Neural crest cell (in vitro differentiated cells): Measurements from ENCODE around the gene MRPS10. TPM values are rescaled to one million over a fixed set of nuclear protein-coding genes. Genes with fewer than 3 reads are reported as not detected.

ENCODE experiments used
- DNase-seq: peaks from one replicate; pipeline ENCODE4 v3.0.0; 2021; ENCODE audit warnings: low read depth, mixed read lengths, low spot score
- H3K27ac Mint-ChIP-seq: one replicate; pipeline ENCODE4 v1.8.0; 2021; ENCODE audit warnings: mild to moderate bottlenecking, mixed read lengths; ENCODE audit not compliant: unreplicated experiment
- H3K27me3 Mint-ChIP-seq: 2 replicates; pipeline ENCODE4 v1.8.0; 2021; ENCODE audit warnings: low read depth, mild to moderate bottlenecking, mixed read lengths
- H3K36me3 Mint-ChIP-seq: 2 replicates; pipeline ENCODE4 v1.8.0; 2021; ENCODE audit warnings: low read depth, mild to moderate bottlenecking, mixed read lengths
- H3K4me1 Mint-ChIP-seq: 2 replicates; pipeline ENCODE4 v1.8.0; 2021; ENCODE audit warnings: mixed read lengths
- H3K4me3 Mint-ChIP-seq: one replicate; pipeline ENCODE4 v1.8.0; 2021; ENCODE audit warnings: mild to moderate bottlenecking, mixed read lengths
- H3K9me3 Mint-ChIP-seq: 2 replicates; pipeline ENCODE4 v1.8.0; 2021; ENCODE audit warnings: mixed read lengths
- CTCF ChIP-seq: fragments of 200-600 bp; sonication (generic); conservative IDR thresholded peaks from 2 replicates; pipeline ENCODE4 v1.5.0; 2021; ENCODE audit warnings: antibody characterized with exemption, mild to moderate bottlenecking
- total RNA-seq: library from RNA; stranded (reverse); gene quantifications from 2 replicates; pipeline ENCODE4 v1.2.1, GENCODE V29; 2021

Gene MRPS10
- total RNA-seq, 1 donor from 2014 or later = 29.0 TPM

DNA sequence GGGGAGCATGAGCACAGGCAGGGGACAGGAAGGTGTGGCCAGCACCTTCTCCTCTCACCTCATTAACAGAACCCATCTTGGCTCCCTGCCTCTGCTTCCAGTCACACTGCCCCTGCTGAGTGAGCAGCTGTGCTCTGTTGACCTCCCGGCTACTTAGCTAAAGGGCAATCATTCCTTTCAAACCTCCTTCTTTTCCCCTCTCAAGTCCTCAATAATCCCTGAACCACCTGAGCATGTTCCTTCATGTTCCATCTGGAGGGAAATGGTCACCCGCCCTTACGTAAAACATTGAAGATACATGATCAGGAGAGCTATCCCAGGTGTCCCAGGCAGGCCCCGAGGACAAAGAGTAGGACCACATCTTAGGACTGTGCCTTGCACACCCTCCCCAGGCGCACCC lies 21.7 kb upstream of the MRPS10 start:
- Mint-ChIP-seq H3K4me3 (no peak overlapping the region), H3K36me3 (no peaks in the 10 kb centered on the region), H3K9me3 (no peaks in the 10 kb centered on the region), H3K27me3 (no peaks in the 10 kb centered on the region), H3K27ac (no peak overlapping the region), H3K4me1 (no peaks in the 10 kb centered on the region)
- TF ChIP-seq CTCF = no peak
- no peak for DNase-seq

GRCh38 chr6:42237857-42238256 lies 20.2 kb upstream of the MRPS10 start:
- Mint-ChIP-seq H3K27ac (no peak overlapping the region), H3K36me3 (no peaks in the 10 kb centered on the region), H3K4me1 (no peaks in the 10 kb centered on the region), H3K27me3 (no peaks in the 10 kb centered on the region), H3K9me3 (no peaks in the 10 kb centered on the region), H3K4me3 (no peak overlapping the region)
- no peak for TF ChIP-seq CTCF
- no peak for DNase-seq

- Mint-ChIP-seq H3K36me3 (no peaks in the 10 kb centered on the region), H3K9me3 (no peaks in the 10 kb centered on the region), H3K4me3 (no peak overlapping the region), H3K4me1 (no peaks in the 10 kb centered on the region), H3K27me3 (no peaks in the 10 kb centered on the region), H3K27ac (no peak overlapping the region)
- no peak for DNase-seq
- TF ChIP-seq CTCF = no peak
Observed at GRCh38 chr6:42236682-42237473, 19.2 kb upstream of the MRPS10 start.

GRCh38 chr6:42236030-42236429 lies 18.4 kb upstream of the MRPS10 start:
- TF ChIP-seq CTCF = no peak

DNA sequence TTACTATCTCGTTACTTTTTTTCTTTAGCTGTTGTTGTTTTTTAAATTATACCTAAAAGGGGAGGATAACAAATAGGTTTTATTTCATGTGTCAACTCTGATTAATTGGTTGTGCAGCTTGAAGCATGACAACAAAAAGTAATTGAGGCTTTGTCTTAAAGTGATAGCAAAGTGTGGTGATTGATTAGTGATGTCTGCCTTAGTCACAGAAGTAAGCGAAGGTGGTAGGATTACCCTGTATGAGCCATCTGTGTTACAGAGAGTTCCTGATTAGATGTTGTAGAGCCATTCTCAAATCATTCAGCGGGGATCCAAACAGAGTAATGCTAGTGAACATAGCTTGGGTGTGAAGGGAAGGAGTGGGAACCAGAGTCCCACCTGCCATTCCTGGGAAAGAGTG lies 14.4 kb upstream of the MRPS10 start:
- no peaks in the 10 kb centered on the region for H3K27me3 Mint-ChIP-seq
- no peak for TF ChIP-seq CTCF
- no peaks in the 10 kb centered on the region for H3K4me1 Mint-ChIP-seq
- H3K27ac Mint-ChIP-seq = no peak overlapping the region
- no peak overlapping the region for H3K4me3 Mint-ChIP-seq
- DNase-seq = no peak
- no peaks in the 10 kb centered on the region for H3K36me3 Mint-ChIP-seq
- no peaks in the 10 kb centered on the region for H3K9me3 Mint-ChIP-seq

More at GRCh38 chr6:42236030-42236429, 18.4 kb upstream of the MRPS10 start:
- H3K27me3 Mint-ChIP-seq = no peaks in the 10 kb centered on the region
- H3K9me3 Mint-ChIP-seq = no peaks in the 10 kb centered on the region
- no peak overlapping the region for H3K4me3 Mint-ChIP-seq
- no peak for DNase-seq
- H3K27ac Mint-ChIP-seq = no peak overlapping the region
- H3K4me1 Mint-ChIP-seq = no peaks in the 10 kb centered on the region
- no peaks in the 10 kb centered on the region for H3K36me3 Mint-ChIP-seq
